NCI-H2227 (cell line): ENCODE data around the gene CXXC1.
"Not testable (repeated sequence)": the region's sequence is repeated elsewhere in the genome, so short reads cannot be mapped to it uniquely, and the experiment has no call there.

ENCODE experiments used
- DNase-seq: peaks from one replicate; lab custom pipeline; 2025; ENCODE audit not compliant: unreplicated experiment; lab: John Stamatoyannopoulos, UW

Gene CXXC1

DNA sequence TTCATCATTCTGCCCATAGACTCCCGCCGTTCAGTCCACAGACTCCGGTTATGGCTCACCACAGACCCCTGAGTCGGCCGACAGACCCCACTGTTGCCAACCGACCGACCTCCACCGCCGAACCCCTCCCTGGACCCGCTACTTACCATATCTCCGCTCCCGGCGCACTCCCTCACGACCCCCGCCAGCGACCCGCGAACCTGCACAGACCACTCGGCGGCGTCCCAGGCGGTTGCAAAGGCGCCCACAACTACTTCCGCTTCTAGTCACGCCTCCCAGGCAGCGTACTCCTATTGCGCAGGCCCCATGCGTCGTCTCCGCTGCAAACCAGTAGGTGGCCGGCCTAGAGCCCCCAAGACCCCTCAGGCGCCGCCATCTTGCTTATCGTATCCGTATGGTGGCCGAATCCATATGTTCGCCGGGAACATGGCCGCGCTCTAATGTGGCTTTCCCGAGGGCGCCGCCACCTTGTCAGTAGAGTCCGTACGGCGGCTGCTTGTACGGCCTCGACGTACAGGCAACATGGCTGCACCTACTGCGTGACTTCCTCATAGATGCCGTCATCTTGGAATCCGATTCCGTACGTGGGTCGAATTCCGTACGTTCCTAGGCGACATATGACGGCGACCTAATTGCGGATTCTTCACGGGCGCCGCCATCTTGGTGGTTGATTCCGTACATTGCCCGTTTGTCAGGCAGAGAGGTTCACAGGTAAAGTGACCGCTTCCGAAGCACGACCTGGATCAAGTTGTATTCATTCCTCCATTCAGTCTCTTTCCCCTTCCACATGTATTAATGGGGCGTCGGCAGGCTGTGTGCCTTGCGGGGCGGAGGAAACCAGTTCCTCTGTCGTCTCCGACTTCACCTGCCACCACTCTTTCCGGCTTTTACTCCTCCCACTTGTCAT lies at the start of gene CXXC1:
CXXC1 (minus strand) TSS at position 252 of the 907 bp plus-strand sequence; CDS start at position 149, 103 bp downstream.
- peak; percentile 99 for DNase-seq

DNA sequence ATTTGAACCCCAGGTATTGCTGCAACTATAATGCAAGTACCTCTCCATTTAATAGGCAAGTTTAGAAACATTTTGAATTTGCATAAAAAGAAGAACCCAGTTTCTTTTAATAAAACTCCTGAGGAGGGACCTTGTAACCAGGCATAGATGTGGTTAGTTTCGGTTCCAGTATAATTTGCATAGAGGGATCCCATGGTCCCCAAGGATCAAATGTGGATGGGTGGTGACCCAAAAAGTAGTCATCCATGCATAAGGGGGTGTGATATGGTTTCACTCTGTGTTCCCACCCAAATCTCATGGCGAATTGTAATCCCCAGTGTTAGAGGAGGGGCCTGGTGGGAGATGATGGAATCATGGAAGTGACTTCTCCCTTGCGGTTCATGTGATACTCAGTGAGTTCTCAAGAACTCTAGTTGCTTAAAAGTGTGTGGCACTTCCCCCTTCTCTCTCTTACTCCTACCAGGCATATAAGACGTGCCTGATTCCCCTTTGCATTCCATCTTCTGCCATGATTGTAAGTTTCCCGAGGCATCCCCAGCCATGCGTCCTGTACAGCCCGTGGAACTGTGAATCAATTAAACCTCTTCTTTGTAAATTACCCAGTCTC lies 47.2 kb upstream of the CXXC1 start:
- DNase-seq = no peak

DNA sequence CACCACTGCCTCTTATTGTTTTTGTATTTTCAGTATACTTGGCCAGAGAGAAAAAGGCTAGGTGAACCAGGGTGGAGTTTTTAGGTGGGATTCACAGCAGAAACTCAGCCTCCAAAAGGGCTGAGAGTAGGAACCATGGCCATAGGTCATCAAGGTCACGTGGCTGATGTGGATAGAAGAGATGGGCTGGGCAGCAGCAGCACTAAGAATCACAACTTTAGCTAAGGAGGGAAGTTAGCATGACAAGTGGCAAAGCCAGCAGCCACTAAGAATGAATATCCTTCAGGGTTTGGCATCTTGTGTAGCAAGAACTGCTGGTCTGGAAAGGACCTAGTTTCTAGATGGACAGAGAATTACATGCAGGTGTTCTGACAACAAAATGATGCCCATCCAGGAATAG lies 44.2 kb upstream of the CXXC1 start:
- no peak for DNase-seq

DNA sequence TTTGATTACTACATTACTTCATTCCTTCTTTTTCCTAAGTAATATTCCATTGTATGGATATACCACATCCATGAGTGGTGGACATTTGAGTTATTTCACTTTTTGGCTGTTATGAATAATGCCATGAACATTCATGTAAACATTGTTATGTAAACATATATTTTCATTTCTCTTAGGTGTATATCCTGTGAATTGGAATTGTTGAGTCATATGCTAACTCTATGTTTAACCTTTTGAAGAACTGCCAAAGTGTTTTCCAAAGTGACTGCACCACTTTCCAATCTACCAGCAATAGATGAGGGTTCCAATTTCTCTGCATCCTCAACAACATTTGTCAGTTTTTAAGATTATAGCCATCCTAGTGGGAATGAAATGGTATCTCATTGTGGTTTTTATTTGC lies 42.7 kb upstream of the CXXC1 start:
- no peak for DNase-seq

DNA sequence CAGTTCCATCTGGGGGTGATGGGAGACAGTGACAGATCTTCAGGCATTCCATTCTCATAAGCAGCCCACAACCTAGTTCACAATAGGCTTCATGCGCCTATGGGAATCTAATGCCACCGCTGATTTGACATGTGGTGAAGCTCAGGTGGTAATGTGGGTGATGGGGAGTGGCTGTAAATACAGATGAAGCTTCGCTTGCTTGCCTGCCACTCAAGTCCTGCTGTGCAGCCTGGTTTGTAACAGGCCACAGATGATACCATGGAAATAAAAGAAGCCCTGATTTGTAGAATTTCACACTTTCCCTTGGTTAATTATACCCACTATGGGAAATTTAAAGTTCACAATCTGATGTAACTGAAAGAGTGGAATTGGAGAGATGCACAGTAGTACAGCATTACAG lies 40.5 kb upstream of the CXXC1 start:
- DNase-seq = no peak

DNA sequence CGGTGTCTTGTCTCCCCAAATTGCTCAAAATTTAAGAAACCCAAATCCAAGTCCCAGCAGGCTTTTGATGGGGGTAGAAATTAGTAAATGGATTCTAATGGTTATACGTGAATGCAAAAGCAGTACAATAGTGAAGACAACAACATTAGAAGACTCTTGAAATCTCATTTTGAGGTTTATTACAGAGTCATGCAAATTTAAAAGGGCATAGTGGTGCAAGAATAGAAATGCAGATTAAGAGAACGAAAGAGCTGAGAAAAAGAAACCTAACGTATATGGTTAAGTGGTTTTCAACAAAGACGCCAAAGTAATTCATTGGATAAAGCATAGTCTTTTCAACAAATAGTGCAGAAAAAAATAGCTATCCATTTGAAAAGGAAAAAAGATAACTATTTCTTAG lies 33.2 kb upstream of the CXXC1 start:
- DNase-seq = no peak

DNA sequence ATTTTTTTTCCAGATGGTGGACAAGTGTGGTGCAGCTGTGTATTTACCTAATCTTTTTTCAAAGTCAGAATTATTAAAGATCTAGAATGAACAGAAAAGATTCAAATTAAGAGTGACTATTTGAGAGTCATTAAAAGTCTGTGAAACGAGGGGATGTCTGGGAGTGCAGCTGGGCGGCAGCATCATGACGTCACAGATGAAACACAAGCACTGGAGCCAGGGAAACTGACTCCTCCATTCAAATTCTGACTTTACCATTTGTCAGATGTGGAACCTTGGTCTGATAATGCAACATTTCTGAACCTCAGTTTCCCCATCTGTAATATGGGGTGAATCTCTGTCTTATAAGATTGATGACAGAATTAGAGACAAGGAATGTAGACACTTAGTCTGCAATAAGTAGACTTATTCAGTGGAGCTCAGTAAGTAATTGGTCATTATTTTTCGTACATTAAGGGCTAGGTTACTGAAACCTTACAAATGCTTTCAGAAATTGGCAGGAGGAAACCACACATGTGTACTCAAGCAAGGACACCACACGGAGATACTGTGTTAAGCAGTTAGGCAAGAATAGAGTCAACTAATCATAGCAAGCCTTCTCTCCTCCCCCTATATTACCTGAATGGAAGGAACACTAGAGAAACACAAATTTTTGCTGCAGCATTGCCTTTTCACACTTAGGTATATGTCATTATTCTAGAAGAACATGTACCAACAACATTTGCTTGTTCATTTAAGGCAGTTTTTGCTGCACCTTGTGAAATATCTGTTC lies 27.8 kb upstream of the CXXC1 start:
- no peak for DNase-seq

DNA sequence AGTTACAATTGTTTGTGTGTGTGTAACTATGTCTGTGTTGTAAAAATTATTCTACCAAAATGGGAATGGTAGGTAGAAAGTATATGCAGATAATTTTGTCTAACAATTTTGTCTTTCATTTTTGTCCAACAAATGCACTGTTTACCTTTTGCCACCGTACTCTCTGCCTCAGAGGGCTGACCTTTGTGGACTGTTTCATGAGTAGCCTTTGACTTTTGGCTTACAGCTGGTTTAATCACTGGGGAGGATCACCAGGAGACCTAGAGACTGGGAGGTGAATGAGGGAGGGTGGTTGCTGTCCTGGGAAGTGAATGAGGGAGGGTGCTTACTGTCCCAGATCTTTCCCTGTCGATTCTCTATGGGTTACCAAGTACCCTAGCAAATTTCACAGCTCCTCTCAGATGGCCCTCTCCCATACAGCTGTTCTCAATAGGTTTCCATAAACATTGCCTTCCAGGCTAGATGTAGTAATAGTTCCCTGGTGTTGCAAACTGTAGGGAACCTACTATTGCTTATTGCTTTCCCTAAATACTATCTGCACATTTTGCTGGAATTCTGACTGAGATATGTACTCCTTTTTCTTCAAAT lies 26.5 kb upstream of the CXXC1 start:
- DNase-seq = no peak

DNA sequence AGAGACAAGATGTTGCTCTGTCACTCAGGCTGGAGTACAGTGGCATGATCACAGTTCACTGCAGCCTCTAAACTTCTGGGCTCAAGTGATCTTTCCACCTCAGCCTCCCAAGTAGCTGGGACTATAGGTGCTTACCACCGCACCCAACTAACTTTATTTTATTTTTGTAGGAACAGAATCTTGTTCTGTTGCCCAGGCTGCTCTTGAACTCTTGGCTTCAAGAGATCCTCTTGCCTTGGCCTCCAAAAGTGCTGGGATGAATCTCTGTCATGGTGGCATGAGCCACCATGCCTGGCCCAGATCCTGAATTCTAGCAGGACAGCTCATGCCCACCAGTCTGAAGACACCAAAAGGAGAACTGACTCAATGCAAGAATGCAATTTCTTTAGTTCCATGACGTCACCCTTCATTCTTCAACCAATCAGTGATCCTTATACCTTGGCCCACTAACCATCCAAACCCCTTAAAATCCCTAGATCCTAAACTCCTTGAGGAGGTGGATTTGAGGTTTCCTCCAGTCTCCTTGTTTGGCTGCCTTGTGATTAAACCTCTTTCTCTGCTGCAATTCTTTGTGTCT lies 25.6 kb upstream of the CXXC1 start:
- no peak for DNase-seq

DNA sequence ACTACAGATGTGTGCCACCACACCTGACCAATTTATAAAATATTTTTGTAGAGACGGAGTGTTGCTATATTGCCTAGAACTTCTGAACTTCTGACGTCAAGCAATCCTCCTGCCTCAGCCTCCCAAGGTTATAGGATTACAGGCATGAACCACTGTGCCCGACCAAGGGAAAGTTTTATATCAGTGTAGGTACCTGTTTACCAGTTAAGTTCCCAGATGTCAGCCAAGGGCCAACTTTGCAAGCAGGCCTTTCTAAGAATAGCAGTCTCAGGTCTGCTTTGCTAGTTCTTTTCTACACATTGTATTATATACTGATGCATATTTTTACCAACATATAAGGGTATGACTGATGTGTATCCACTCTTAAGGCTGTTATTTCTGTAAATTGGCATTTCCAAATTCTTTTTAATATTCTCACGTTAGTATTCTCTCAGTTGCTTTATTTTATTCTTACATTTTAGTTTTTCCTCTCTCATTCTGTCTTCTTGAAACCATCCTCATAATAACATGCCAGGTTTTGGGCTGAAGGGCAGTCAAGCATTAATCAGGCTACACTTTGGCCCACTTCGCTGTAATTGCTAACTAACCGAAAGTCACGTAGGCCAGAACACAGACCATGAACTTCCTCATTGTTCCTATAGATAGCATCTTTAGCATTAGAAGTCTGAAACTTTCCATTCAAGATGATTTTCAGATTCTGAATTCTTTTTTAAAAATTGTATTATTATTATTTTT lies 25.0 kb upstream of the CXXC1 start:
- no peak for DNase-seq

DNA sequence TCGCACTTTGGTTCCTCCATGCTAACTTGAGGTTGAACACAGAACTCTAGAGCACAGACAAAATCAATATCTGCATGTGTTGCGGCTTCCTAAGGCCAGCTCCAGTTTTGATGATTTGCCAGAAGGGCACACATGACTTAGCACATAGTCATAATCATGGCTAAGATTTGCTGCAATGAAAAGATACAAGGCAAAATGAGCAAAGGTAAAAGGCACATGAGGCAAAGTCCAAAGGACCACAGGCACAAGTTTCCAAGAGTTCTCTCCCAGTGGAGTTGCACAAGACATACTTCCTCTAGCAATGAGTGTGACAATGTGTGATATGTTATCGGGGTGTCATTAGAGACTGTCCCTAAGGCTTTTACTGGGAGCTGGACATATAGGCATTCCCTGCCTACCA lies 24.2 kb upstream of the CXXC1 start:
- no peak for DNase-seq

DNA sequence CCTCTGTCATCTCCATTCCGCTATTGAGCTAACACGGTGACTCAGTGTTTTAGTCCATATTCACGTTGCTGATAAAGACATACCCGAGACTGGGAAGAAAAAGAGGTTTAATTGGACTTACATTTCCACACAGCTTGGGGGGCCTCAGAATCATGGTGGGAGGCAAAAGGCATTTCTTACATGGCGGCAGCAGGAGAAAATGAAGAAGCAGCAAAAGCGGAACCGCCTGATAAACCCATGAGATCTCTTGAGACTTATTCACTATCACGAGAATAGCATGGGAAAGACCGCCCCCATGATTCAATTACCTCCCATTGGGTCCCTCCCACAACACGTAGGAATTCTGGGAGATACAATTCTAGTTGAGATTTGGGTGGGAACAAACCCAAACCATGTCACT lies 22.6 kb upstream of the CXXC1 start:
- DNase-seq = no peak

DNA sequence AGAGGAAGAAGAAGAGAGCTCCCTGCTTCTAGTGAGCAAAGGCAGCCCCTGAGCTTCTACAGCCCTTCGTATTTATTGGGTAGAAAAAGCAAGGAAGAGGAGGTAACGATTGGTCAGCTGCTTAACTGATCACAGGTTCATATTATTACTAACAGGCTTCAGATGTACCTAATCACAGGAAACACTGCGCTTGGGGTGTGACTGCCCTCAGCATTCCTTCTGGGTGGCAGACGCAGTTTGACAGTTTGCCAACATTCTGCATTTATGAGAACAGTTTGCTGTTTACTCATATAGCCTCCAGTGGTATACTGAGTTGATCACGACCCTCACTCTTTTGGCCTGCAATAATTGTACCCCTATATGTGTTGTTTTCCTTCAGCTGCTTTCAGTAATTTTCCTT lies 21.4 kb upstream of the CXXC1 start:
- not testable (repeated sequence) for DNase-seq

DNA sequence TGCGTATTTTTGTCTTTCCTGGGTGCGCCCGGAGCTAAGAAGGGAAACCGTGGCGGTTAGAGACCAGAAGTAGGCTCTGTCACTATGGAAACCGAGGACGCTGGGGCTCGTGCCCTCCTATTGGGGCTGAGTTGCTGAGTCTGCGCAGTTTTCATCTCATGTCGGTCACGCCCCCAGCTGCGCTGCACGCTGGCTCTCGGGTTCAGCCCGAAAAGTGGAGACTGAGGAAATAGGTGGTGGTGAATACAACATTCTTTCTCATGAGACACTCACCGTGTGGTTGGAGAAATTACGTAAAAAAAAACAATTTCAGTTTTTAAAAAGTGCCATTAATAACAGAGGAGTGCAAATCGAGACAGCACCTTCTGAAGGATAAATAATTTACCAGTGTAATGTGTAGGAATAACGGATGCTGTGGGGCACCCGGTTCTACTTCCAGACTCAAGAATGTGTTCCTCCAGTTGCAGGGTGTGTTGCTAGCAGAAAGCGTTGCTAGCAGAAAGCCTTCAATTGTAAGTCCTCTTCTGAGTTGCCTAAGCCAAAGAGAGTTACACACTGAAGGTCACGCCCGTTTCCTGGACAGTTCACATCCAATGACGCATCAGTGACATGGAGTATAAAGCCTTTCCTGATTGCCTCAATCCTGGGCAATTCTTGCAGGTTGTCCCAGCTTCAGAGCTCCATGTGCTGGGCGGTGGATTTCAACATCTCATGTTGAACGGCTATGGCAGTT lies 20.4 kb upstream of the CXXC1 start:
- peak; percentile 92 for DNase-seq

DNA sequence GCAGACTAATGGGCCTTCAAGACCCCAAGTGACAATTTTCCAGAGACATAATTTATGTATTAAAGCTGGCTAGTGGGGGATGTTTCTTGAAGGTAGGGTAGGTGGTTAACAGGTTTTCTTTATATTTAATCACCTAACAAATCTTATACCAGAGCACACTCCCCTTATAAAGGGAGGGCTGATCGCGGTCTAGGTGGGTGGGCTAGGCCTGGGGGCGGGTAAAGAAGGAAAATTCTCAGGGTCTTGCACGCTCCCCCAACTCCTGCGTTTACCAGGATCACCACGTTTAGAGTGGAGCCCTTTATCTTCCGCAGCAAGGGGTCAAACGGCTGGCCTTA lies 19.9 kb upstream of the CXXC1 start:
- no peak for DNase-seq

DNA sequence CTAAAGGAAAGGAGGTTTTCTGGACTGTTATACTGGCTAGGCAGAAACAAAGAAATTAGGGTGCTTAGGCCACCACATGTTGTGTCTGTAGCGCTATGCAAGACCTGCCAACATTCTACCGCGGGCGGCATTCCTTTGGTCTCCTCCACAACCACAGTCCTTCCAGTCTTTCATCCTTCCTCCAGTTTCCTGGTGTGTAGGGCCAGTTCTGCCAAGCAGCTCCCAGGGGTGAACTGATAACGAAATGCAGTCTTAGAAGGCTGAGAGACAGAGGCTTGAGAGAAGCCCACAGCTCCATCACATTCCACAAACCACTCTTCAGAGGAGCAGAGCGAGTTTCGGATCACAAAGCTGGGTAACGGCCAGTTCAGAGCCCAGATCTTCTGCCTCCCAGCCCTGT lies 19.5 kb upstream of the CXXC1 start:
- DNase-seq = no peak

DNA sequence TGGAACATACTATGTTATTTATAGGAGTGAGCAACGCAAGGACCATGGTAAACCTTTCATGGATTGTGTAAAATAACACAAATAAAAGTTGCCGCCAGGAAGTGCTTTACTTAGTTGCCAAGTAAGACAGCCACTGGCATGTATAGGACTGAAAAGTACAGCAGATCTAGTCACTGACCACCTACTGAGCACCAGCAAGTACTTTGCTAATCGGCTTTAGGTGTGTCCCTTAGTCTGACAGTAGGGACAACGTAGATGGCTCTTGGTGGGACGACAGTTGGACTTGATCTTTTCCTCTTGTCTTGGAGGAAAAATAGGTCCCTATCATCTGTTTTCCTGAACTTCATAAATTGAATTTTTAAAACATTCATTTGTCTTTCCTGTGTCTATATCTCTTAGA lies 13.6 kb upstream of the CXXC1 start:
- no peak for DNase-seq

DNA sequence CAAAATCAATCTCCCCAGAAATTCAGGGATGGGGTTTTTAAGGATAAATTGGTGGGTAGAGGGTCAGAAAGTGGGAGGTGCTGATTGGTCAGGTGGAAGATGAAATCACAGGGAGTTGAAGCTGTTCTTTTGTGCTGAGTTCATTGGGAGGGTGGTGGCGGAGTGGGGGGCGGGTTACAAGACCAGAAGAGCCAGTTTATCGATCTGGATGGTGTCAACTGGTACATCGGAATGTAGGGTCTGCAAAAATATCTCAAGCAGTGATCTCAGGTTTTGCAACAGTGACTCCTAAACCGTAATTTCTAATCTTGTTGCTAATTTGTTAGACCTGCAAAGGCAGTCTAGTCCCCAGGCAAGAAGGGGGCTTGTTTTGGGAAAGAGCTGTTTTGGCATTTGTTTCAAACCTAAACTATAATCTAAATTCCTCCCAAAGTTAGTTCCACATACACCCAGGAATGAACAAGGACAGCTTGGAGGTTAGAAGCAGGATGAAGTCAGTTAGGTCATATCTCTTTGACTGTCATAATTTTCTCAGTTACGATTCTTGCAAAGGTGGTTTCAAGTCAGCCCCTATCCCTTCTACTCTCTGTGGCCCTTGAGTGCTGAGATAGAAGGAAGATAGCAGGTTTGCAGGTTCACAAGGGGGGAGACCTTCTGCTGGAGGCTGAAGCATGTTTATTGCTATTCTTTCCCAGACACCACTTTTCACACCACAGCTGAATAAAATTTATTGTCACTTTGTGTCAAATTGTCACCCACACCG lies 12.3 kb upstream of the CXXC1 start:
- no peak for DNase-seq
